ENCODE measurements around the gene PPP6R3. TPM values are rescaled to one million over a fixed set of nuclear protein-coding genes. Genes with fewer than 3 reads are reported as not detected.

PPP6R3 gene
- total RNA-seq, 4 donors from 2014 or later, result 103 to 150 (median 119) TPM

DNA sequence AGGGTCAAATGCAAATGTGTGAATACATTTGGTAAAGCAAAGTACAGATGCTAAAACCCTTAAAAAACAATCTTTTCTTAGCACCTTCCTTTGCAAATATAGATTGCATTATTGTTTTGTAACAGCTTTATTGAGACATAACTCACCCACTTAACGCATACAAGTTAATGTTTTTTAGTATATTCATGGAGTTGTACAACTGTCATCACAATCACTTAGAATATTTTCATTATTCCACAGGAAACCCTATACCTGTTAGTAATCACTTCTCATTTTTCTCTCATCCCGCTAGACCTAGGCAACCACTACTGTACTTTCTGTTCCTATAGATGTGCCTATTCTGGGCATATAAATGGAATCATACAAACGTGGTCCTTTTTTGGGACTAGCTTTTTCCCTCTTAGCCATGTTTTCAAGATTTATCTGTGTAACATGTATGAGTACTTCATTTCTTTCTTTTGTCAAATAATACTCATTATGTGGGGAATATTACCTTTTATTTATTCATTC, 34.7 kb downstream of the PPP6R3 start:
- TF ChIP-seq, protein P1, sequence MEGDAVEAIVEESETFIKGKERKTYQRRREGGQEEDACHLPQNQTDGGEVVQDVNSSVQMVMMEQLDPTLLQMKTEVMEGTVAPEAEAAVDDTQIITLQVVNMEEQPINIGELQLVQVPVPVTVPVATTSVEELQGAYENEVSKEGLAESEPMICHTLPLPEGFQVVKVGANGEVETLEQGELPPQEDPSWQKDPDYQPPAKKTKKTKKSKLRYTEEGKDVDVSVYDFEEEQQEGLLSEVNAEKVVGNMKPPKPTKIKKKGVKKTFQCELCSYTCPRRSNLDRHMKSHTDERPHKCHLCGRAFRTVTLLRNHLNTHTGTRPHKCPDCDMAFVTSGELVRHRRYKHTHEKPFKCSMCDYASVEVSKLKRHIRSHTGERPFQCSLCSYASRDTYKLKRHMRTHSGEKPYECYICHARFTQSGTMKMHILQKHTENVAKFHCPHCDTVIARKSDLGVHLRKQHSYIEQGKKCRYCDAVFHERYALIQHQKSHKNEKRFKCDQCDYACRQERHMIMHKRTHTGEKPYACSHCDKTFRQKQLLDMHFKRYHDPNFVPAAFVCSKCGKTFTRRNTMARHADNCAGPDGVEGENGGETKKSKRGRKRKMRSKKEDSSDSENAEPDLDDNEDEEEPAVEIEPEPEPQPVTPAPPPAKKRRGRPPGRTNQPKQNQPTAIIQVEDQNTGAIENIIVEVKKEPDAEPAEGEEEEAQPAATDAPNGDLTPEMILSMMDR (IDR thresholded peaks at IDR 0.05), result no peak
- no peak for TF ChIP-seq EP300 (IDR thresholded peaks at IDR 0.05)
- Histone ChIP-seq H3K4me1 (peaks cover 0 to 69% (median 25%) of the 10 kb centered on the region in 4 donors), H3K4me3 (no peak overlapping the region), H3K27me3 (no peaks in the 10 kb centered on the region), H3K9me3 (no peaks in the 10 kb centered on the region), H3K36me3 (no peaks in the 10 kb centered on the region), H3K27ac (no peak overlapping the region)
- 66 to 67% methylated on average over 3 of the region's 3 CpGs for WGBS, 2 donors
- DNase-seq (ENCODE audit: low spot score in 2 of 2), result no peak

DNA sequence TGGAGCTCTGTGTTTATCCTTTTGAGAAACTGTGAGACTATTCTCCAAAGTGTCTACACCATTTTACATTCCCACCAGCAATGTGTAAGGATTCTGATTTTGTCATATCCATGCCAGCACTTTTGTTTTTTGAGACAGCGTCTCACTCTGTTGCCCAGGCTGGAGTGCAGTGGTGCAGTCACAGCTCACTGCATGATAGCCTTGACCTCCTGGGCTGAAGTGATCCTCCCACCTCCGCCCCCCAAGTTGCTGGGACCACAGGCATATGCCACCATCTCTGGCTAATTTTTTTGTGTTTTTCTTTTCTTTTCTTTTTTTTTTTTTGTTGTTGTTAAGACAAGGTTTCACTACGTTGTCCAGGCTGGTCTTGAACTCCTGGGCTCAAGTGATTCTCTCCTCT, 35.3 kb downstream of the PPP6R3 start:
- WGBS, 2 donors, result 82 to 93% methylated on average over 3 of the region's 3 CpGs

DNA sequence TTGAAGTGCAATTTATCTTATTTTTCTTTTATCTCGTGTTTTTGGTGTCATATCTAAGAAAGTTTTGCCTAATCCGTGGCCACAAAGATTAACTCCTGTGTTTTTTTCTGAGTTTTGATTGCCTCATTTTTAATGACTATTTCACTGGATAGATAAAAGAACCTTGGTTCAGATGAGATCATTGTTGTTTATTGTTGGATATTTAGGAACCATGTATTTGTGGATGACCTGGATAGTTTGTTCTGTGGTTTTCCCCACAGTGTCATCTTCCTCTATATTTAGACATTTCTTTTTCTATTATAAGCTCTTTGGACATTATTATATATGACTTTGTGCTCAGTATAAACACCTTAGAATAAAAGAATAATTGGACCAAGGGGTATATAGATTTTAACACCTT, 37.2 kb downstream of the PPP6R3 start:
- Histone ChIP-seq H3K27me3 (no peaks in the 10 kb centered on the region), H3K4me1 (peaks cover 0 to 76% (median 31%) of the 10 kb centered on the region in 4 donors), H3K27ac (no peak overlapping the region), H3K36me3 (no peaks in the 10 kb centered on the region), H3K4me3 (no peak overlapping the region), H3K9me3 (no peaks in the 10 kb centered on the region)
- TF ChIP-seq, protein P1 (IDR thresholded peaks at IDR 0.05), result no peak
- TF ChIP-seq POLR2A (IDR thresholded peaks at IDR 0.05), result no peak
- no peak for TF ChIP-seq EP300 (IDR thresholded peaks at IDR 0.05)
- WGBS, 2 donors, result 70 to 76% methylated on average over 2 of the region's 2 CpGs
- DNase-seq (ENCODE audit: low spot score in 2 of 2), result no peak

More for the DNA sequence above, 35.3 kb downstream of the PPP6R3 start:
- Histone ChIP-seq H3K4me1 (peaks cover 0 to 69% (median 28%) of the 10 kb centered on the region in 4 donors), H3K36me3 (no peaks in the 10 kb centered on the region), H3K4me3 (no peak overlapping the region), H3K27me3 (no peaks in the 10 kb centered on the region), H3K9me3 (no peaks in the 10 kb centered on the region), H3K27ac (no peak overlapping the region)
- DNase-seq (ENCODE audit: low spot score in 2 of 2), result no peak
- no peak for TF ChIP-seq EP300 (IDR thresholded peaks at IDR 0.05)
- no peak for TF ChIP-seq POLR2A (IDR thresholded peaks at IDR 0.05)
- TF ChIP-seq, protein P1 (IDR thresholded peaks at IDR 0.05), result no peak

DNA sequence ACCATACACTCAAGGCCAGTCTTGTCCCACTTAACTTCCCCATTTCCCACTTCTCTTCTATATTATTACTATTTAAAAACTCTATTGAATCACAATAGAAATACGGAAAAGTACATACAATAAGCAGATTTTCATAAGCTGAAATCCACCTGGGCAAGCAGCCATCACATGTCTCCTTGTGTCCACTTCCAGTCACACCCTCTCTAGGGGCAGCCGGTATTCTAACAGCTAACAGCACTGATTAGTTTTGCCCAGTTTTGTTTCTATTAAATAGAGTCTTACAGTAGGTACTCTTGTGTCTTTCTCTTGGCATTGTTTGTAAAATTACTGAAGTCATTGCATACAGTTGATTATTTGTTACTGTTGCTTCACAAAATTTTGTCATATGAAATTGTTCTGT, 37.8 kb downstream of the PPP6R3 start:
- Histone ChIP-seq H3K36me3 (no peaks in the 10 kb centered on the region), H3K4me1 (peaks cover 0 to 78% (median 34%) of the 10 kb centered on the region in 4 donors), H3K4me3 (no peak overlapping the region), H3K9me3 (no peaks in the 10 kb centered on the region), H3K27ac (no peak overlapping the region), H3K27me3 (no peaks in the 10 kb centered on the region)
- WGBS, 2 donors, result 40 to 49% methylated on average over 2 of the region's 2 CpGs
- DNase-seq (ENCODE audit: low spot score in 2 of 2), result no peak
- TF ChIP-seq, protein P1 (IDR thresholded peaks at IDR 0.05), result no peak
- TF ChIP-seq POLR2A (IDR thresholded peaks at IDR 0.05) (no peak), EP300 (IDR thresholded peaks at IDR 0.05) (no peak)

DNA sequence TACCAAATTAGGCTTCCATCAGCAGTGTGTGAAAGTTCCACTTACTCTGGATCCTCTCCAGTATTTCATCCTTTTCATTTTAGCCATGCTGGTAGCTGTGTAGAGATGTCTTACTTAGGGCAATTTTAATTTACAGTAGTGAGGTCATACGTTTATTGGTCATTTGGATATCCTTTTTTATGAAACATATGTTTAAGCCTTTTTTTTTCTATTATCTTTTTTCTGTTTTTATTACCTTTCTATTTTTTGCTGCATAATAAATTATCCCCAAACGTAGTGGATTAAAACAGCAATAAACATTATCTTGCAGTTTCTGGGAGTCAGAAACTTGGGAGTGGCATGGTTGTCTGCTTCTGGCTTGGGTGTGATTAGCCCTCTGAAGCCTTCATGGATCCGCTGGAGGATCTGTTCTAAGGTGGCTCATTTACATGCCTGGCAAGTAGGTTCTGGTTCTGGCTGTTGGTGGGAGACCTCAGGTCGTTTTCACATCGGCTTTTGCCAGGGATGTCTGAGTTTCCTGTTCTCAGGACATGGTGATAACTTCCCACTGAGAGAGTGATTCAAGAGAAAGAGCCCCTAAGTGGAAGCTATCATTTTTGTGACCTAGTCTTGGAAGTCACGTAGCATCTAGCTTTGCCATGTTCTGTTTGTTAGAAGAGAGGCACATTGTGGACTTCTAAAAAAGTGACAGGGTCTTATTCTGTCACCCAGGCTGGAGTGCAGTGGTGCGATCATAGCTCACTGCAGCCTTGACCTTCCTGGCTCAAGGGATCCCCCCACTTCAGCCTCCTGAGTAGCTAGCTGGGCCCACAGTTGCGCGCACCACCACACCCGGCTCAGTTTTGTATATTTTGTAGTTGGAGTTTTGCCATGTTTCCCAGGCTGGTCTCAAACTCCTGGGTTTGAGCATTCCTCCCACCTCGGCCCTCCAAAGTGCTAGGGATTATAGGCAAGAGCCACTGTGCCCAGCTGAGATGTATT, 38.6 kb downstream of the PPP6R3 start:
- TF ChIP-seq, protein P1 (IDR thresholded peaks at IDR 0.05), result no peak
- TF ChIP-seq EP300 (IDR thresholded peaks at IDR 0.05), result no peak
- TF ChIP-seq POLR2A (IDR thresholded peaks at IDR 0.05), result no peak
- no peaks in the 10 kb centered on the region for H3K27me3 ChIP-seq
- H3K4me1 ChIP-seq, result peaks cover 0 to 87% (median 41%) of the 10 kb centered on the region in 4 donors
- no peak overlapping the region for H3K4me3 ChIP-seq
- no peak for DNase-seq (ENCODE audit: low spot score in 2 of 2)
- H3K9me3 ChIP-seq, result no peaks in the 10 kb centered on the region
- H3K36me3 ChIP-seq, result no peaks in the 10 kb centered on the region
- H3K27ac ChIP-seq, result no peak overlapping the region
- 63 to 72% methylated on average over 11 of the region's 11 CpGs for WGBS, 2 donors
